GM18507 (cell line): ENCODE data around the gene AMIGO2.
A peak's percentile ranks its signal among the peaks of the same experiment; 100 is the strongest.
"Not testable (repeated sequence)": the region's sequence is repeated elsewhere in the genome, so short reads cannot be mapped to it uniquely, and the experiment has no call there.

Experiments
- DNase-seq: peaks from one replicate; pipeline ENCODE4 v3.0.0; 2011; ENCODE audit warnings: low read depth; ENCODE audit not compliant: insufficient read length; ENCODE audit errors: extremely low spot score
- FAIRE-seq: peaks from 2 replicates; lab custom pipeline; 2011; peaks lifted over from hg19 to GRCh38; lab: Jason Lieb, UNC

The AMIGO2 gene

GRCh38 chr12:47077206-47078085 is 2.3 kb downstream of the AMIGO2 start:
- DNase-seq = no peak
- no peak for FAIRE-seq

- FAIRE-seq (no peak), DNase-seq (no peak)
These were observed 4.3 kb downstream of the AMIGO2 start for GRCh38 chr12:47075192-47076084.

- DNase-seq (no peak), FAIRE-seq (no peak)
These were observed 5.0 kb downstream of the AMIGO2 start for GRCh38 chr12:47074757-47075156.

- FAIRE-seq (no peak), DNase-seq (no peak)
These were observed 5.8 kb downstream of the AMIGO2 start for GRCh38 chr12:47073951-47074350.

GRCh38 chr12:47071241-47071852 is 8.4 kb downstream of the AMIGO2 start:
- DNase-seq (no peak), FAIRE-seq (peak; percentile 72)

- FAIRE-seq (no peak), DNase-seq (no peak)
These were observed 9.4 kb downstream of the AMIGO2 start for GRCh38 chr12:47070310-47070709.

GRCh38 chr12:47068539-47068938 is 11.2 kb downstream of the AMIGO2 start:
- no peak for FAIRE-seq

GRCh38 chr12:47067771-47068431 is 11.9 kb downstream of the AMIGO2 start:
- DNase-seq = no peak
- FAIRE-seq = no peak

More at GRCh38 chr12:47068539-47068938, 11.2 kb downstream of the AMIGO2 start:
- no peak for DNase-seq

GRCh38 chr12:47067176-47067575 is 12.6 kb downstream of the AMIGO2 start:
- DNase-seq = no peak
- FAIRE-seq = no peak

- FAIRE-seq (no peak), DNase-seq (no peak)
These were observed 13.3 kb downstream of the AMIGO2 start for GRCh38 chr12:47066278-47067025.

- DNase-seq = no peak
- no peak for FAIRE-seq
These were observed 14.2 kb downstream of the AMIGO2 start for GRCh38 chr12:47065546-47065945.

- FAIRE-seq, DNase-seq: not testable (repeated sequence)
These were observed 21.1 kb downstream of the AMIGO2 start for GRCh38 chr12:47058640-47059039.

GRCh38 chr12:47056944-47057343 is 22.8 kb downstream of the AMIGO2 start:
- FAIRE-seq, DNase-seq: not testable (repeated sequence)

- FAIRE-seq, DNase-seq: not testable (repeated sequence)
These were observed 23.9 kb downstream of the AMIGO2 start for GRCh38 chr12:47055856-47056255.

- DNase-seq (no peak), FAIRE-seq (no peak)
These were observed 25.1 kb downstream of the AMIGO2 start for GRCh38 chr12:47054659-47055058.

GRCh38 chr12:47053961-47054360 is 25.8 kb downstream of the AMIGO2 start:
- no peak for FAIRE-seq
- DNase-seq = no peak

- DNase-seq (no peak), FAIRE-seq (no peak)
These were observed 27.5 kb downstream of the AMIGO2 start for GRCh38 chr12:47052274-47052673.

- FAIRE-seq, DNase-seq: not testable (repeated sequence)
These were observed 28.5 kb downstream of the AMIGO2 start for GRCh38 chr12:47051291-47051690.

- FAIRE-seq = no peak
- DNase-seq = no peak
These were observed 31.2 kb downstream of the AMIGO2 start for GRCh38 chr12:47048541-47048940.
